ENCODE data around the gene NKX1-1. TPM values are rescaled to one million over a fixed set of nuclear protein-coding genes. Genes with fewer than 3 reads are reported as not detected.
"Not testable (repeated sequence)": the region's sequence is repeated elsewhere in the genome, so short reads cannot be mapped to it uniquely, and the experiment has no call there.

The NKX1-1 gene
- polyA plus RNA-seq, 10 donors = not detected

- no peak for DNase-seq
Measured at GRCh38 chr4:1375051-1375721, 31.1 kb downstream of the NKX1-1 start.

DNA sequence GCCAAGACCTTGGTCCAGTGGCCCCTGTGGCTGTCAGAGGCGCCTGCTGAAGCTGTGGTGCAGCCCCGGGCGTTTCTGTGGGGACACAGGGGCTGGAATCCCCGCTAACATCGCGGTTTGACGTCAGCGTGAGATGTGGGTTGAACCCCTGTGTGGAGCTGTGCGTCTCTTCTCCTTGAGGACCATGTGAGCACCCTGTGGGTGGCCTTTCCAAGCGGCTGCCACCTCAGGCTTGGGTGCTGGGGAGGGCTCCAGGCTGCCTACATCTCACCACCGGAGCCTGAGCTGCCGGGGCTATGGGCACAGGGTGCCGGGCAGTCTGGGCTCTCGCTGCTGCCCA is 31.6 kb downstream of the NKX1-1 start:
- no peak for DNase-seq

DNA sequence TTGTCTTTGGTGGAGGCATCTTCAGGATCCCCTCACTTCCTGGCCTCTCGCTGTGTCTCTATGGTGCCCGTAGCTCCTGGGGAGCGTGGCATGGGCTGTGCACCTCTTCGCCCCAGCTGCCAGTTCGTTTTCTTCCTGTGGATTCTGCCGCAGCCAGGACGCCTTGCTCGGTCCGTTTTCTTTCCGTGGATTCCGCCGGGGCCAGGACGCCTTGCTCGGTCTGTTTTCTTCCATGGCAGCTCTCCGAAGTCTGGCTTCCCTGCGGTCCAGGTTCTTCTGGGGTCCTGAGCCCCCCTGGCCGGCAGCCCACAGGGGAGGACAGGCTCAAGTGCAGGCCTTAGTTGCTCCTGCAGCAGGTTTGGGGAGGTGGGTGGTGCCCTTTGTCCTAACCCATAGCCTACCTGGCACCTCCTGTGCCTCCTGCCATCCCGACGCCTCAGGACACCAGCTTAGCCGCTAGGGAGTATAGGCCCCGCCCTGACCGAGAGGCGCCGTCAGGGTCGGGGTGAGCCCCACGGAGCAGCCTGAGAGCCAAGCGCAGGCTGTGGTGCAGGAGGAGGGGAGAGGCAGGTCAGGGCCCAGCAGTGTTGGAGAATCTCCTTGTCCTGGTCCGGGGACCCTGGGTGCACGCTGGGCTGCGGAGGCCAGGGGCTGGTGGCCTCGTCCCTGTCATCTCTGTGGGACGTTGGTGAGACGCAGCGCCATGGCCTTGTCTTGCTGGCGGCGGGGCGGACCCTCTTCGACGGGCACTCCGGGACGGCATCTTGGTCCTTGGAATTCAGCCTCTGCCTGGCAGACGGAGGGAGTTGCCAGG is 32.1 kb downstream of the NKX1-1 start:
- DNase-seq = no peak

DNA sequence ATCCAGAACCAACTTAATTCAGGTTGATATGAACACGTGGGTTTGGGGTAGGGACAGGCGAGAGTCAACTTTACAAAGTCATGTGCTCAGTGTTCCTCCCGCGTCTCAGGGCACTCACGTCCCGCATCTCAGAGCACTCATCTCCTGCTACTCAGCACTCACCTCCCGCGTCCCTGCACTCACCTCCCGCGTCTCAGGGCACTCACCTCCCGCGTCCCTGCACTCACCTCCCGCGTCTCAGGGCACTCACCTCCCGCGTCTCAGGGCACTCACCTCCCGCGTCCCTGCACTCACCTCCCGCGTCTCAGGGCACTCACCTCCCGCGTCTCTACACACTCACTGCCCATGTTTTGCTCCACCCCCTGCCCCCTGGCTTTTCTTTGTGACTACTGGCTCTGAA is 33.7 kb downstream of the NKX1-1 start:
- DNase-seq = not testable (repeated sequence)

- DNase-seq = no peak
Measured at GRCh38 chr4:1371176-1372165, 34.8 kb downstream of the NKX1-1 start.

DNA sequence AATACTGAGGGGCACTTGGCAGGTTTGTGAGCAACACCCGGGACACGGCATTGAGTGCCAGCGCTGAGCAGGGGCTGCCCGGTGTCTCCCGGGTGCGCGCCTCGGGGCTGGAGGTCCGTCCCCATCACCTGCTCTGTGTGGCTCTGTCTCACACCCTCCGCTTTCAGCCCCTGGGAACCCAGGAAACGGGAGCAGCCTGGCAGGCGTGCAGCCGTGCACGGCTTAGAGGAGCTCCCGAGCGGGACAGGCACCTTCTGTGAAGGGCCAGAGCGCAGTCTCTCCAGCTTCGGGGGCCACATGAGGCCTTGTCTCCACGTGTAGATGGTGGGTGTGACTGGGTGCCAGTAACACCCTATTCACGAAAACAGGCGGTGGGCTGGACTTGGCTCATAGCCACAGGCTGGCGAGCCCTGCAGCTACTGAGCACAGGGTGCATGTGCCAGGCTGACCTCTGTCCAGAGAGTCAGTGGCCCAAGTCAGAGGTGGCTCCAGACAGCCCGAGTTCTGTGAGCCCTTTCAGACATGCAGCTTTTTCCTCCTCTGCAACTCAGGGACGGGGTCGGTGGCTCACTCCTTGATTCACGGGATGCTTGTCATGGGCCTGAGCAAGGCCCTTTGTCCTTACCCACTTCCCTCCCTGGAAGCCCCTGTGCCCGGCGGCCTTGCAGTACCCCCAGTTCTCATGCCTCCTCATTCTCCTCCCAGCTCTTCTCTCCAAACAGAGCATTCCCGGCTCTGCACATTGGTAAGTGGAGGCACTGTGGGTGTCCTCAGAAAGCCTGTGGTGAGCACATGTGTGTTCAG is 35.7 kb downstream of the NKX1-1 start:
- no peak for DNase-seq

GRCh38 chr4:1369479-1370079 is 36.7 kb downstream of the NKX1-1 start:
- no peak for DNase-seq

DNA sequence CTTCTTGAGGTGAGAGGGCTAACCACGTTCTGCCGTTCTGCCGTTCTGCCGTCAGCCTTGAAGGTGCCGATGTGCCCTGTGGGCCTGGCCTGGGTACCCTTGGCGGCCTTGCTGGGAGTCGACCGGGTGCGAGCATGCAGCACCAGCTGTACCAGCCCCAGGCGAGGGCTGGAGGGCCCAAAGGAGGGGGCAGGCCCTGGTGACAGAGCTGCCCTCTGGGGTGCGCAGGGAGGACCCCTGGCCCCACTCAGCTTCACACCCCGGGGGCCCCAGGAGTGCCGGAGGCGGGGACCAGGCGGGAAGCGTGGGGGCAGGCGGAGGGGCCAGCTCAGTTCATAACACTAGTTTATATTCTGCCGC is 37.2 kb downstream of the NKX1-1 start:
- DNase-seq = no peak

GRCh38 chr4:1368421-1369090 is 37.7 kb downstream of the NKX1-1 start:
- DNase-seq = no peak

- no peak for DNase-seq
Measured at GRCh38 chr4:1367936-1368289, 38.3 kb downstream of the NKX1-1 start.

- no peak for DNase-seq
Measured at GRCh38 chr4:1367230-1367935, 38.9 kb downstream of the NKX1-1 start.

GRCh38 chr4:1366371-1367229 is 39.6 kb downstream of the NKX1-1 start:
- DNase-seq = no peak

- DNase-seq = no peak
Measured at GRCh38 chr4:1365271-1366178, 40.7 kb downstream of the NKX1-1 start.

GRCh38 chr4:1364748-1365147 is 41.5 kb downstream of the NKX1-1 start:
- no peak for DNase-seq

DNA sequence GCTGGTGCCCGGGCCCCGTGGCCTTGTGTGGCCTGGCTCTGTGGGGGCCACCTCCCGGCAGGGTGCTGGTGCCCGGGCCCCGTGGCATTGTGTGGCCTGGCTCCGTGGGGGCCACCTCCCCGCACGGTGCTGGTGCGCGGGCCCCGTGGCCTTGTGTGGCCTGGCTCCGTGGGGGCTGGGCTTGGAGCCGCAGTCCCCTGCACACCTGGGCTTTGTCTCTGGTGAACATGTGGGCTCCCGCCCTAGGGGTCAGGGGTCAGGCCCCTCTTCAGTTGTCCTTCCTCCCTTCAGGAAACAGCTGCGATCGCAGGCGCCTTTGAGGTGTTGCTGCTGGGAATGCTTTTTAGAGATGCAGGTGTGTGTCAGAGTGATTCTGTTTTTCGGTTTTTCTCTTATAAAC is 42.0 kb downstream of the NKX1-1 start:
- no peak for DNase-seq

DNA sequence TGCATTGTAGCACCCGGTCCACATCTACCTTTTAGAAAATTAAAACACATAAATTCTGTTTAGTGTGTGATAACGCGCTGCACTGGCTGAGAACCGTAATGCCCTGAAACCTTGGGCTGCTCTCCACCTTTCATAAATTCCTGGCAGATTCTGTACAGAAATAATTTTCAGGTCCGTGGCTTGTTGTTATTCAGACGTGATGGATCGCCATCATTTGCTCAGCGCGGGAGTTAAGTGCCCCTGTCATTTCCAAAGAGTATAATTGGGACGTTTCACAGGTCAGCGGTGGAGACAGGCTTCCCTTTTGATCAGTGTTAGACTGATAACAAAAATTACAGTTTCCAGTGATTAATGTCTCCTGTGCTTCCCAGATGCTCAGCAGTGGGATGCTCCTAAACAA is 42.7 kb downstream of the NKX1-1 start:
- no peak for DNase-seq

DNA sequence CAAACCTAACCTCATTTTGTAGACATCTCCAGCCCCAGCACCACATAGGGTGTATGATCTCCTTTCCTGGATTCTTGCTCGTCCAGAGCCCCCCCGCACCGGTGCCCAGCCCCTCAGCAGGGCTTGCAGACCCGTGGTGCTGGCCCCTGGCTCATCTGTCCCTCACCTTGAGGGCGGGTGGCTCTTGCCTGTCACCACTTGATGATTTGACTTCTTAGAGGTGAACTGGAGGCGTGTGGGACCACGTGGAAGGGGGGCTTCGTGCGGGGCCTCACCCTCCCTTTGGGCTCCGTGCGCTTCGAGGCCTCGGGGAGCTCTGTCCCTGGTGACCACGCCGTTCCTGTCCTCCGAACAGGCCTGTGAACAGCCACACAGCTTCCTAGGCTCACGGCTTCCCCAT is 43.7 kb downstream of the NKX1-1 start:
- DNase-seq = no peak

- DNase-seq = no peak
Measured at GRCh38 chr4:1362046-1362445, 44.2 kb downstream of the NKX1-1 start.
